T follicular helper cell (primary cell): ENCODE results near the gene GOLPH3.

Source experiments
- DNase-seq: peaks from one replicate; pipeline ENCODE4 v3.0.0-alpha.2; 2020; ENCODE audit warnings: low read depth

The GOLPH3 gene

DNA sequence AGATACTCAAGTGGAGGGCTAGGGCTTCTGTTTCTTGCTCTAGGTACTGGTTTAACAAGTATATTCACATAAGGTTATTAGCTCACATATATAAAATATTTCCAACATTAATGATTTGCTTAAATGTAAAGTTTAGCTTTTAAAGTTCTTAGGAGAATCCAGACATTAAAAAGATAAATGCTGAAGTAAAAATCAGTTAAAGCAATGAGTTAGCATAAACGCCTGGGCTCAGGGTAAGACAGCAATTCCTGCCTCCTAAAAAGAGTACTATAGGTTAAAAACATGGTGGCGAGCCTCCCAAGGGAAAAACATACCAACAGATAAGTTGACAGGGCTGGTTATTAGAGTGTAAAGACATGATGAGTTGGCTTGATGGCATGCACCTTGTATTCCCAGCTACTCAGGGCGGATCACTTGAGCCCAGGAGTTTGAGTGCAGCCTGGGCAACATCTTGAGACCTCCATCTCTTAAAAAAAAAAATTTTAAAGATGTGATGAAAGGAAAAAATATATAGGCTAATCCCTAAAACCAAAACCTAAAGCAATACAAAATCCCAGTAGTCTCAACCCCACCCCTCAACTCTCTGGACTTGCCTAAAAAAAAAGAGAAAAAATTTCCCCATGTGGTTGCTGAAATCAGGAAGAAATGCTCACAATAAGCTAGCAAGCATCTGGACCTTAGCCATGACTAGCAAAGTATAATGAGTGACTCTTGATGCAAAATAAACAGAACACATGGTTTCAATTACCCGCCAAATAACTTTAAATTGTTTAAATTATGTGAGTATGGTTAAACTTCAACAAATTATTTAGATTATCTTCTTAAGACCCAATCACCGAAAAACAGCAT is 3.6 kb downstream of the GOLPH3 start:
- no peak for DNase-seq

DNA sequence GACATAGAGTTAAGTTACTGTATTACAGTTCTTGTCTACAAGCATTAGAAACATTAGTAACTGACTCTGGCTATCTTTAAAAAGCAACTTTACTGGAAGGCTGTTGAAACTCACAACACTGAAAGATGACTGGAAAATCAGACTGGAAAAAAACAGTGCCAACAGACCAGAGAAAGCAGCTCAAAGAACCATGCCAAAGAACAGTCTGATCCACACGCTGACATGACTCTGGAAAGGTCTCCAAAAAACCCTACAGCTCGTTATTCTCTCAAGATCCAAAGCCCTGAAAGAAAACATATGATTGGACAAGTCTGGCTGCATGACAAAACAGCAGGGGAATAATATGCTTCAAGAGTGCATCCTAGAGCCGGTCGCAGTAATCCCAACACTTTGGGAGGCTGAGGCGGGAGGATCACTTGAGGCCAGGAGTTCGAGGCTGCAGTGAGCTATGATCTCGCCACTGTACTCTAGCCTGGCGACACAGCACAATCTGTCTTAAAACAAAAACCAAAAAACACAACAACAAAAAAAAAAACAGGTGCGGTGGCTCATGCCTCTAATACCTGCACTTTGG is 5.6 kb downstream of the GOLPH3 start:
- DNase-seq, result no peak

DNA sequence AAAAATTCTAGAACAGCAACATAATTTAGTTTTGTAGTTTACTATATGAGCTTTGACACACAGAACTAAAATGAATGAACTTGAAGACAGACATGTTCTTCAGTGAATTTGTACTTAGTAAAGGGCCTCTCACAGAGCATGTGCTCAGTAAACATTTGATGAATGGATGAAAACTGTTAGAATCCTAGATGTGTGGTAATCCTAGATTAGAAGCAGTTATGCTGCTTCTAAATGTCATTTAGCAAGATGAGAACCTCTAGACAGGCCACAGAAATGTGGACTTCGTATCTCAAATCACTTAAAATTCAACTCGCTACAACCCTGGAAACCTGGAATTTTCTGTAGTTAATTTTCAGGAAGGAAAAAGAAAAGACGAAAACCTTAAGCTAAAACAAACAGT is 8.5 kb downstream of the GOLPH3 start:
- DNase-seq, result no peak

DNA sequence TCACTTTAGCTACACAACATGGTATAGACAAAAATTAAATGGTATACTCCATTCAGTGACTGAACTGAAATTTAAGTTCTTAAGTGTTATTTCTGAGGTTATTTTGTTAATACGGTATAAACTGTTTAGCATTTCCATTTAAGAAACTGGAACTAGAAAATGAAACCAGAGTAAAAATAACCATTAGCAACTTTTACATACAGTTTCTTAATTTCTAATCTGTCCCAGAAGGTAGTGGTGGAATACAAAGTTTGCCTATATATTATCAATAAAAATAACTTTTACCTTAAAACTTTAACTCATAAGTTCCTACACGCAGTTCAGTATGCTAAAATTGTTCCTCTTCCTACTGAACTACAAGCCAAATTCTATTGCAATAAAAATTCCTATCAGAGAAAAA is 10.3 kb downstream of the GOLPH3 start:
- no peak for DNase-seq

DNA sequence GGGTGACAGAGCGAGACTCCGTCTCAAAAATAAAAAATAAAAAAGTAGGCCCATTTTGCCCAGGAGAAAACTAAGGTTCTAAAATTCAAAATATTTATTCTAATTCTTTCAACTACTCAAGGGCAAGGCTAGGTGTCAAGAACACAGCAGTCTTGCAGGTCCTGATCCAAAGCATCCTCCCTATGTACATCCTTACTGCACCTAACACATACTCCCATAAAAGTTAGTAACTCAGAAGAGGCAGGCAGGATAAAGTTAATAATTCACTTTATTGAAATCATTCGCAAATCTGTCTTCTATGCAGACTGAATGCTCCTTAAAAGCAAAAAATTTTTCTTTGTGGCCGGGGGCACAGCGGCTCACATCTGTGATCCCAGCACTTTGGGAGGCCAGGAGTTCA is 11.1 kb downstream of the GOLPH3 start:
- no peak for DNase-seq

DNA sequence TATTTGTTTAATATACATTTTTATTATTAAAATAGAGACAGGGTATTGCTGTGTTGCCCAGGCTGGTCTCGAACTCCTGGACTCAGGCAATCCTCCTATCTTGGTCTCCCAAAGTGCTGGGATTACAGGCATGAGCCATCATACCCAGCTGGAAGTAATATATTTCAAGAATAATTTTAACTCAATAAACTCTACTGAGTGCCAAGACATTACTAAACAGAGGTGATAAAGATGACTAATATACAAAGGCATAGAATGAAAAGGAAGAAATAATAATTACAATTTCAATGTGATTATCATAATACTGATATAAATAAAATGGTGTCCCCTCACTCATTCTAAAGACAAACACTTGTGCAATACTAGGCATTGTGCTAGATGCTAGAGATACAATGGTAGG is 13.9 kb downstream of the GOLPH3 start:
- no peak for DNase-seq

DNA sequence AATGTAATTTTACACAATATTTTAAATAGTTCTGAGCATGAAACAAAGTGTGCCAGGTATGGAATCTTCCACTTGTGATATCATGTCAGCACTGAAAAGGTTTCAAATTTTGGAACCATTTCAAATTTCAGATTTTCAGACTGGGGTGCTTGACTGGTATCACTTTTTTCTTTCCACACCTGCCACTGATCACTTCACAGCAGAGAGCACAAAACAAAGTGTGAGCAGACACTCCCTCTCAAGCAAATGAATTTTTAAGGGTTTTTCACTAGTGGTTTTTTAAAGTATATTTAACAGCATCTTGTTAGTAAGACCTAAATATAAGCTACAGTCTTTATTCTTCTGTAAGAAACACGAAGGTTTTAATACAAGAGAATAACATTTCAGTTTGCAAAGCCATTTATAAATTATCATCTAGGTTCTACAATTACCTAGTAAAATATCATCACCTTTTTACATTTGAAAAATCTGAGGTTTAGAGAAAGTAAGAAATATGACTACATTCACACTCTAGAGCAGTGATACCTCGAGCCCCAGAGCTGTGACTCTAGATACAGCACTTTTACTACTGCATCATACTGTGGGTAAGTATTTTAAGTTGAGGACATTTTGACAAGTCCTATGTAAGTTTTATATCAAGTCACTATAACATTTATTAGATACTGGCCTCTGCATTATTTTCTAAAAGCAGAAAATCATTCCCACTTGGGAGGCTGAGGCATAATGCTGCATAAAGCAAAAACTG is 14.6 kb downstream of the GOLPH3 start:
- DNase-seq, result no peak

DNA sequence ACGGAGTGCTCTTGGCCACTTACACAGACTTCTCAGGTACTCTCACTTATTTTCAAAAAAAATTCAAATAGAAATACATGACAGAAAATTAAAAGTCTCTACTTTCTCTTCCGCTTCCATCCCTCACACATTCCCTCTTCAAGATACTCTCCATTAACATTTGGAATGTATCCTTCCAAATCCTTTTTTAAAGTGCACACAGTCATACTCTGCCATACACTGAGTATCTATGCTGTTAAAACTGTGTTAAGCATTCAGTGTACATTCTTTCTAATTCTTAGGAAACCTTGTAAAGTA is 15.5 kb downstream of the GOLPH3 start:
- DNase-seq, result no peak

DNA sequence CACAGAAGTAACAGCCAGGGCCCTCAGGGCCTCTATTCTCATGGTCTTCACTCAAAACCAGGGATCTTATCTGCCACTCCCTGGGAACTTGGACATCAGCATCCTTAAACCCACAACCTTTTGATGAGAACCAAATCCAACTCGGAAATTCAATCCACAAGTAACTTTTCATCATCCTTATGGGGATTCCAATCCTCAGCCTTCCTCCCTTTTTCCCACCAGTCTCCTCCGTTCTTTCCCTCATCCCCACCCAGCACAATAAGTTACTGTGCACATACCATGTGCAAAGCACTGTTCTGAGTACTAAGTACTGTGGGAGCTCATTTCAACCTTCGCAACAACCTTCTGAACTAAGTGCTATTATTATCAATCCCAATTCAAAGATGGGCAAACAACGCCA is 17.0 kb downstream of the GOLPH3 start:
- no peak for DNase-seq

DNA sequence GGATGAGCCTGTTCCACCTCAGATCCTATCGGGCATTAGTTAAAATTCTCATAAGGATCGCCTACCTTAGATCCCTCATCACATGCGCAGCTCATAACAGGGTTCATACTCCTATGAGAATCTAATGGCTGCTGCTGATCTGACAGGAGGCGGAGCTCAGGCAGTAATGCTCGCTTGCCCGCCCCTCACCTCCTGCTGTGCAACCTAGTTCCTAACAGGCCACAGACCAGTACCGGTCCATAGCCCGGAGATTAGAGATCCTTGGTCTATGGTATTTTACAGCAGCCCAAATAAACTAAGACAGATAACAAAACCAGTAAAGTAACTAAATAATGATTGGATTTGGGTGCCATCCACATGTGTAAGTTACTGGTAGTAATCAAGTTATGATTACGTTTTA is 17.5 kb downstream of the GOLPH3 start:
- no peak for DNase-seq

DNA sequence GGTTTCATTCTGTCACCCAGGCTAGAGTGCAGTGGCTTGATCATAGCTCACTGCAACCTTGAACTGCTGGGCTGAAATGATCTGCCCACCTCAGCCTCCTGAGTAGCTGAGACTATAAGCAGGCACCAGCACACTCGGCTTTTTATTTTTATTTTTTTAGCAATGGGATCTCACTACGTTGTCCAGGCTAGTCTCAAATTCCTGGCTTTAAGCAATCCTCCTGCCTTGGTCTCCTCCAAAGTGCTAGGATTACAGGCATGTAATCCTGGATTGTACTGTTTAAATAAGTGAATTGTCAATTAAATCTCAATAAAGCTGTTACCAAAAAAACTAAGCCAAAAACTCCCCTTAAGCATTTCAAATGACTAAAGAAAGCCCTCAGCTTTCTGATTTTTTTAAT is 18.9 kb downstream of the GOLPH3 start:
- no peak for DNase-seq

DNA sequence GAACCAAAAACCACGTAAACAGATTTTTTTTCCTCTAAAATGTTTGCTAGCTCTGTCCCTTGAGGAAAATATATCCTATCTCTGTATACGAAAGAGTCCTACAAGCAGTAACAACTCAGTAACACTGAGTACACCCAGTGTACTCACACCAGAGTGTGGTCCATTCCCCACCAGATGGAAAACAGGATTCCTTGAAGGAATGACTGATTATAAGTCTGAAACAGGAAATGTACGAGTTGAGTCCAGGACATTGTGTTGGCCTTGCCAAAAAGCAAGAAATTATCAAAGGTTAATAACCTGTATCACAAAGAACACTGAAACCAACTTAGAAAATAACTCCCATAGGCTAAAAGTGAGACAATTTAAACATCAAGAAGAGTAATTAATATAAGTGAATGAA is 20.4 kb downstream of the GOLPH3 start:
- DNase-seq, result no peak

DNA sequence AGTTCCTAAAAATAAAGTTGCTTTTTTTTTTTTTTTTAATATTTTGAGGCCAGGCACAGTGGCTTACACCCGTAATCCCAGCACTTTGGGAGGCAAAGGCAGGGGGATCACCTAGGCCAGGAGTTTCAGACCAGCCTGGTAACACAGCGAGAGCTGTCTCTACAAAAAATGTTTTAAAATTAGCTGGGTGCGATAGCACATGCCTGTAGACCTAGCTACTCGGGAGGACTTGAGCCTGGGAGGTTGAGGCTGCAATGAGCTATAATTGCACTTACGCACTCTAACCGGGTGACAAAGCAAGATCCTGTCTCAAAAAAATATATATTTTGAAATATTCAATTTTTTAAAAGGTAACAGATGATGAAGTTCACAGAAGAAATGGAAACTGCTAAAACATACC is 22.9 kb downstream of the GOLPH3 start:
- no peak for DNase-seq

DNA sequence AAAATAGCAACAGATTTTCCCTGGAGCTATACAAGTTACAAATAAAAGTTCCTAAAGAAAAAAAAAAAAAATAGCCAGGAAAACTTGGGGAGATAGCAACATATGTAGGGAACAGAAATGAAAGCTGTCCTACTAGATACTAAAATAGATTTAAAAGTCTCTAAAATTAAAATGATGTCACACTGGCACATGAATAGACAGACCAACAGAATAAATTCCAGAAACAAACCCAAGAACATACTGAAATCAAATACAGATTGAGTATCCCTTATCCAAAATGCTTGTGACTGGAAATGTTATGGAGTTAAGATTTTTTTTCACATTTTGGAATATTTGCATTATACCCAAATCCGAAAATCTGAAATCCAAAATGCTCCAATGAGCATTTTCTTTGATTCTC is 23.8 kb downstream of the GOLPH3 start:
- DNase-seq, result no peak

DNA sequence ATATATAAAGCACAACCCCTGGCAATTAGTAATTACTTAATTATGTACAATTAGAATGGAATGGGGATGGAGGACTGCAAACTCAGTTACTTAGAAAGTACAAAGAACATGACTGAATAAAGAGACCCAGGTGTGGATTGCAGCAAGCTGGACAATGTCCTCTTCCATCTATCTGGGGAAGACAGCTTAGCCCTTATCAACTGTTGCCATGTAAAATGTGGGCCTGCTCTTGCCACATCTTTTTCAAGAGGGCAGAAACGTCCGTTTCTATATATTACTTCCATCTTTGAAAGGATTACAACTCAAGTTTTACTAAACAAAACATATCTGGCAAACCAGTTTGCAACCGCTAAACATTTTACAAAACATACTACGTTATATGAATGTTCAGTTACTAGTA is 26.2 kb downstream of the GOLPH3 start:
- no peak for DNase-seq

DNA sequence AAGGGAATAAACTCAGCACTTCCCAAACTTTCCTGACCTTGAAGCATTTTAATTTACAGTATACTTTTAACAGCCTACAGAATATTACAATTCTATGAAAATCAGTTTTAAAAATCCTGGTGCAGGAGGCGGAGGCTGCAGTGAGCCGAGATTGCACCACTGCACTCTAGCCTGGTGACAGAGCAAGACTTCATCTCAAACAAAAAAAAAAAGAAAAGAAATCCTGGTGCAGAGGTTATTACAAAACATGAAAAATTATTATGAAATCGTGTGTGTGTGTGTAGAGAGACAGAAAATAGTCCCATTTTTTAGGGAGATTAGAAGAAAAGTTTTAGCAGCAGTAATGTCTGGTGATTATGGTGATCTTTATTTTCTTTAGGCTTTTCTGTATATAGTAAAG is 26.9 kb downstream of the GOLPH3 start:
- DNase-seq, result no peak

DNA sequence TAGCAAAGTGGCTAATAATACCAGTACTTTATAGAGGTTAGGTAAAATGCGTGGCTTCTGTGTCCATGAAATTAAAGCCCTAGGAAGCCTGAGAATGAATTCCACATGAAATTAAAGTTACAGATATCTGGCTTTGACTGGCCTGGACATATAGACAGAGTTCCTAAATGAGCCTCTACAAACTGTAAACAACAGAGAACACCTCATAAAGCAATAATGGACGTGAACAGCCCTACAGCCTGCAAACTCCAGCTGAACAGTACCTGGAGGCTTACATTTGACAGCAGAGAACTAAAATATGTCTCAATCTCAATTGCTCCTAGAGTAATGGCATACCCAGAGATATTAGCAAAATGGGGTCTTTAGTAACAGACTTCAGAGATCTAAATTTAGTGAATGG is 28.7 kb downstream of the GOLPH3 start:
- no peak for DNase-seq

DNA sequence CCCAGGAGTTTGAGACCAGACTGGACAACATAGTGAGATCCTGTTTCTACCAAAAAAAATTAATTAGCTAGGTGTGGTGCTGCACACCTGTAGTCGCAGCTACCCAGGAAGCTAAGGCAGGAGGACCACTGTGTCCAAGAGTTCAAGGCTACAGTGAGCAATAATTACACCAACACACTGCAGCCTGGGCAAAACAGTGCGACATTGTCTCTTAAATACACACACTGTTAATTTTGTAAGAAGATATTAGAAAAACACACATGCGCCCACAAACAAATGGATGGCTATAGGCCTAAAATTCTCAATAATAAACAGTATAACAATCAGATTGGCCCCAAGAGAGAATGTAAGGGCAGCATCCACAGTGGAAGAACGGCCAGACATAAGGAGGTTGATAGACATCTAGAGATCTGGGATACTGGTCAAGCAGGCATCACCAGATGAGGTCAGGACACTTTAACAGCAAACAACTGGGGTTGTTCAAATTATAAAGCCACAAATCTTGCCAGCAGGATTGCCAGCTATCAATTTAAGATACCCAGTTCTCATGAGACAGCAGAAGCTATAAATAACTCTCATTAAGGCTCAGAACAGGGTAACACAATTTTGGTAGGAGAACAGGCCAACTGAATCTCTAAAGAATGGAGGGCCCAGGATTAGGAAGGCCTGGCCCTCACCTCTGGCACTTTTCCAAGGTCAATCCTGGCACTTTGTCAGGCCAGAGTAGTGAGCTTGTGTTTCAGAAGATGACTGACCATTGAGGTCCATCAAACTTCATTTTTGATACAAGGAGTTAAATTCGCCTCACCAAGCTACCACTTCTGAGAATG is 29.5 kb downstream of the GOLPH3 start:
- DNase-seq, result no peak

DNA sequence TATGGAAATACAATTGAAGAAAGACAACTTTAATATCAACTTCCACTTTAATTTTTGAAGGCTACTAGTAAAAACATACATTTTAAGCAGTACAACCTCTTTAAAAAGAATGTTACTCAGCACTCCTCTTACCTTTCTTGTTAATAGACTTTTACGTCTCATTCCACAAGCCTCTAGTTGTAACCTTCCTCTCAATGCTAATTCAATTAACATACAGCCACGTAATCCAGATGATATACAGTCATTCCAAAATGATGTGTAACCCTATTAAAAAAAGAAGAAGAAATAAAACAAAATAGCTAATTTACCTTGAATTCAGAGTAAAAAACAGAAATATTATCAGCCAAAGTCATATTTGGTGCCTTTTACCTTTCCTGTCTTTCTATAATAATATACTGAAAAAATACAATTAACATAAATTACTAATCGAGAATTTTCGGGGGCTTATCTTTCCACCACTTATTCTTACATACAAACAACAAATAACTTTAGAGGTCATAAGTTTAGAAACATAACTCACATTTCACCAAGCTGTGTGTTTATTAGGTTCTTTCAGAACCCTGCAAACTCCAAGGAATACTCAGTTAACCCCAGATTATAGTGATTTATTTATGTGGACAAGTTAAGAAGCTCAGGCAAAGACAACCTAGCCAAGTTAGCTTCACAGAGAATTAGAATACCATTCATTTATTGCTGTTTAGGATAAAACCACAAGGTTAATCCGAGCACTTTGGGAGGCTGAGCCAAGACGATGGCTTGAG is 30.3 kb downstream of the GOLPH3 start:
- no peak for DNase-seq

DNA sequence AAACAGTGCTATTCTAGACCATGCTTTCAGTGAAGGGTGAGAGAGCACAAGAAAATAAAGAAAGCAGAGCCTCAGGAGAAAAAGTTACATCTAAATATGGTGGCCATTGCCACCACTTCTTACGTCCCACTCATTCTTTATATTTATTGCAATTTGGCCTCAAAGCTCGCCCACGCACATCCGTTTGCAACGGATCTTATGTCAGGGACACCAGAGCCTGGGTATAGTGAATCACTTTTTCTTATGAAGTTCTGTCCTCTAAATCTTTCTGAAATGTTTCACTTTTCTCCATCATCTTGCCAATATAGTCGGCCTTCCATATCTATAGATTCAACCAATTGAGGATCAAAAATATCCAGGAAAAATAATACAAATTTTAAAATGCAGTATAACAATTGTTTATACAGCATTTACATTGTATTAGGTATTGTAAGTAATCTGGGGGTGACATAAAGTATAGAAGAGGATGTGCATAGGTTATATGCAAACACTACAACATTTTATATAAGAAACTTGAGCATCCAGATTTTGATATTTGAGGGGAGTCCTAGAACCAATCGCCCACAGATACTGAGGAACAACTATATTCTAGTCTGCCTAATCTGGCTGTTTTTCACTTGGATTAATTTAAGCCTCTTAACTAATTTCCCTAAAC is 35.2 kb downstream of the GOLPH3 start:
- DNase-seq, result peak; percentile 5

DNA sequence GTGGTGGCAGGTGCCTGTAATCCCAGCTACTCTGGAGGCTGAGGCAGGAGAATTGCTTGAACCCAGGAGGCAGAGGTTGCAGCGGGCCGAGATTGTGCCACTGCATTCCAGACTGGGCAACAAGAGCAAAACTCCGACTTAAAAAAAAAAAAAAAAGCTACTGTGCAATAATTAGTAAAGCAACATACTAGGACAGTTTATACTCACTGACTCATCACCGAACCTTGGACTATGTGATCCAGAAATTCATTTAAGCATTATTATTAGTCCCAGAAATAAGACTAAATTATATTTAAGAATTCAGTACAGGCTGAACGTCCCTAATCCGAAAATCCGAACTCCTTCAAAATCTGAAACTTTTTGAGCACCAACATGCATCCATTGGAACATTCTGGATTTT is 37.8 kb downstream of the GOLPH3 start:
- no peak for DNase-seq
